Colonic mucosa (tissue), 4 donors: Measurements from ENCODE around the gene SEPTIN5. TPM values are rescaled to one million over a fixed set of nuclear protein-coding genes. Genes with fewer than 3 reads are reported as not detected.

Experiments
- DNase-seq: peaks from one replicate; pipeline ENCODE4 v3.0.0-alpha.2; 2020
- H3K27ac ChIP-seq: fragments of 200-600 bp; one replicate; pipeline ENCODE4 v1.8.0; 2021
- H3K27me3 ChIP-seq: fragments of 200-600 bp; one replicate; pipeline ENCODE4 v1.8.0; 2021
- H3K36me3 ChIP-seq: fragments of 200-600 bp; one replicate; pipeline ENCODE4 v1.8.0; 2021
- H3K4me1 ChIP-seq: fragments of 200-600 bp; one replicate; pipeline ENCODE4 v1.8.0; 2021; ENCODE audit warnings: mild to moderate bottlenecking
- H3K4me3 ChIP-seq: fragments of 200-600 bp; one replicate; pipeline ENCODE4 v1.8.0; 2021
- H3K9ac ChIP-seq, 2 donors: one replicate each; pipeline ENCODE4 v1.7.0; 2013; ENCODE audit warnings: control low read depth in 2 of 2, low read depth in 2 of 2, low read length in 2 of 2
- H3K9me3 ChIP-seq: fragments of 200-600 bp; one replicate; pipeline ENCODE4 v1.8.0; 2021
- CTCF ChIP-seq: fragments of 200-600 bp; IDR thresholded peaks from one replicate; pipeline ENCODE4 v1.8.0; 2022; ENCODE audit warnings: antibody characterized with exemption, mild to moderate bottlenecking
- intact Hi-C: fragments of 100-400 bp; cut with DNase I; formaldehyde crosslinking; loops from one replicate; pipeline ENCODE4 v1.14.1; 2022
- total RNA-seq, 2 donors: library from RNA; stranded (reverse); fragmentation: NEBNext Ultra II Directional in 1 of 2; extraction: Animal tissue kit (Norgen Biotek cat#: 25700) in 1 of 2; gene quantifications; one replicate each; pipeline ENCODE4 v1.2.1, GENCODE V29; 2021
- donor health status: healthy.
- donor health status: DM: no; HTN: no; CAD: no.
- donor health status: DM: no; HTN: no; CAD: no.

Gene SEPTIN5
- total RNA-seq, 2 donors from 2014 or later = 2.2 to 2.5 TPM

GRCh38 chr22:19706661-19707151, 7.6 kb upstream of the SEPTIN5 start:
- H3K9me3 ChIP-seq = no peaks in the 10 kb centered on the region
- intact Hi-C loops = no loop called here
- DNase-seq = no peak
- no peak overlapping the region for H3K9ac ChIP-seq
- TF ChIP-seq CTCF = no peak
- H3K4me3 ChIP-seq = no peak overlapping the region
- H3K36me3 ChIP-seq = no peaks in the 10 kb centered on the region
- no peak overlapping the region for H3K27ac ChIP-seq
- no peaks in the 10 kb centered on the region for H3K27me3 ChIP-seq
- H3K4me1 ChIP-seq = no peaks in the 10 kb centered on the region

- Histone ChIP-seq H3K27me3 (no peaks in the 10 kb centered on the region), H3K9me3 (no peaks in the 10 kb centered on the region), H3K9ac (no peak overlapping the region), H3K36me3 (no peaks in the 10 kb centered on the region), H3K4me1 (no peaks in the 10 kb centered on the region), H3K4me3 (no peak overlapping the region), H3K27ac (no peak overlapping the region)
- no peak for DNase-seq
- TF ChIP-seq CTCF = no peak
- intact Hi-C loops = no loop called here
These were observed 6.7 kb upstream of the SEPTIN5 start for GRCh38 chr22:19707347-19708290.

GRCh38 chr22:19708321-19709011, 5.8 kb upstream of the SEPTIN5 start:
- no peaks in the 10 kb centered on the region for H3K9me3 ChIP-seq
- no peak for TF ChIP-seq CTCF
- intact Hi-C loops = no loop called here
- no peaks in the 10 kb centered on the region for H3K36me3 ChIP-seq
- no peak overlapping the region for H3K9ac ChIP-seq
- no peaks in the 10 kb centered on the region for H3K4me1 ChIP-seq
- no peak overlapping the region for H3K27ac ChIP-seq
- no peak for DNase-seq
- no peak overlapping the region for H3K4me3 ChIP-seq
- peaks cover 4% of the 10 kb centered on the region for H3K27me3 ChIP-seq

- H3K4me1 ChIP-seq = no peaks in the 10 kb centered on the region
- no peak overlapping the region for H3K27ac ChIP-seq
- H3K9ac ChIP-seq = no peak overlapping the region
- no peaks in the 10 kb centered on the region for H3K9me3 ChIP-seq
- no peak for TF ChIP-seq CTCF
- no peaks in the 10 kb centered on the region for H3K36me3 ChIP-seq
- DNase-seq = no peak
- no peak overlapping the region for H3K4me3 ChIP-seq
- intact Hi-C loops = no loop called here
- H3K27me3 ChIP-seq = peaks cover 10% of the 10 kb centered on the region
These were observed 5.1 kb upstream of the SEPTIN5 start for GRCh38 chr22:19709063-19709769.
